IMR-90 (cell line): ENCODE measurements around the gene FLT3. TPM values are rescaled to one million over a fixed set of nuclear protein-coding genes. Genes with fewer than 3 reads are reported as not detected.

Experiments used
- ATAC-seq: fragments of 200-7000 bp; cut with Tn5 transposase; 2 replicates; pipeline ENCODE4 v1.9.1; 2020; ENCODE audit warnings: low read depth, mild to moderate bottlenecking, moderate library complexity
- BruUV-seq: library from RNA; stranded (reverse); fragments of 400-500 nt; replicated peaks from 2 replicates; lab custom pipeline; 2021; lab: Mats Ljungman, UMichigan
- CTCF ChIA-PET: fragments of 300-600 bp; formaldehyde crosslinking; extraction: SDS; loops from one replicate; lab custom pipeline; 2021; ENCODE audit warnings: antibody characterized with exemption; lab: Yijun Ruan, JAX
- POLR2A ChIA-PET: fragments of 300-600 bp; sonication (Branson Sonifier 250); formaldehyde crosslinking; loops from one replicate; lab custom pipeline; 2022; ENCODE audit warnings: antibody characterized with exemption; ENCODE audit not compliant: unreplicated experiment; lab: Charles Lee
- DNase-seq: peaks from one replicate; pipeline ENCODE4 v3.0.0; 2013
- H2AFZ ChIP-seq: replicated peaks from 2 replicates; pipeline ENCODE3; 2013; ENCODE audit warnings: low read length, mild to moderate bottlenecking; ENCODE audit not compliant: poor library complexity
- H2AK5ac ChIP-seq: 2 replicates; pipeline ENCODE4 v1.6.1; 2013; ENCODE audit warnings: low read depth, low read length, inconsistent platforms
- H2AK9ac ChIP-seq: replicated peaks from 2 replicates; pipeline ENCODE3; 2013; ENCODE audit warnings: mild to moderate bottlenecking, low read depth, low read length, moderate library complexity; ENCODE audit not compliant: poor library complexity
- H2BK120ac ChIP-seq: 2 replicates; pipeline ENCODE4 v1.6.1; 2013; ENCODE audit warnings: low read depth, low read length, inconsistent platforms
- H2BK15ac ChIP-seq: 3 replicates; pipeline ENCODE4 v1.6.1; 2013; ENCODE audit warnings: low read depth, low read length, inconsistent platforms
- H2BK20ac ChIP-seq: 2 replicates; pipeline ENCODE4 v1.6.1; 2013; ENCODE audit warnings: low read depth, mild to moderate bottlenecking, inconsistent platforms, low read length, moderate library complexity
- H2BK5ac ChIP-seq: 2 replicates; pipeline ENCODE4 v1.6.1; 2013; ENCODE audit warnings: mild to moderate bottlenecking, low read depth, low read length, inconsistent platforms; ENCODE audit not compliant: poor library complexity, severe bottlenecking
- H3K14ac ChIP-seq: replicated peaks from 2 replicates; pipeline ENCODE4 v1.6.1; 2013; ENCODE audit warnings: low read depth, low read length, inconsistent platforms
- H3K18ac ChIP-seq: 2 replicates; pipeline ENCODE4 v1.6.1; 2013; ENCODE audit warnings: low read depth, low read length, control low read depth
- H3K23ac ChIP-seq: 2 replicates; pipeline ENCODE4 v1.6.1; 2013; ENCODE audit warnings: low read depth, low read length, inconsistent platforms
- H3K27ac ChIP-seq: 2 replicates; pipeline ENCODE4 v1.5.1; 2013; ENCODE audit warnings: mild to moderate bottlenecking, control low read depth, low read length; ENCODE audit not compliant: insufficient read depth
- H3K27me3 ChIP-seq: 2 replicates; pipeline ENCODE4 v1.6.1; 2013; ENCODE audit warnings: low read length; ENCODE audit not compliant: control insufficient read depth, insufficient read depth
- H3K36me3 ChIP-seq: 2 replicates; pipeline ENCODE4 v1.6.1; 2013; ENCODE audit warnings: low read length, mixed read lengths; ENCODE audit not compliant: control insufficient read depth, insufficient read depth
- H3K4ac ChIP-seq: 2 replicates; pipeline ENCODE4 v1.6.1; 2013; ENCODE audit warnings: low read depth, low read length, inconsistent platforms
- H3K4me1 ChIP-seq: 2 replicates; pipeline ENCODE4 v1.6.1; 2013; ENCODE audit warnings: low read length, mixed read lengths; ENCODE audit not compliant: control insufficient read depth, insufficient read depth
- H3K4me2 ChIP-seq: 2 replicates; pipeline ENCODE4 v1.6.1; 2013; ENCODE audit warnings: low read depth, mild to moderate bottlenecking, control low read depth, low read length, moderate library complexity
- H3K4me3 ChIP-seq: 2 replicates; pipeline ENCODE4 v1.5.1; 2013; ENCODE audit warnings: low read depth, mild to moderate bottlenecking, control low read depth, low read length, moderate library complexity; ENCODE audit not compliant: insufficient read depth
- H3K56ac ChIP-seq: 2 replicates; pipeline ENCODE4 v1.6.1; 2013; ENCODE audit warnings: low read length, inconsistent platforms; ENCODE audit not compliant: insufficient read depth; ENCODE audit errors: extremely low read depth
- H3K79me1 ChIP-seq, 2 experiments: 2 replicates each; pipeline ENCODE4 v1.6.1; 2013; ENCODE audit warnings: low read length in 2 of 2, inconsistent platforms in 1 of 2, low read depth in 1 of 2
- H3K9ac ChIP-seq: 2 replicates; pipeline ENCODE4 v1.6.1; 2013; ENCODE audit warnings: low read depth, low read length, control low read depth
- H3K9me1 ChIP-seq: 2 replicates; pipeline ENCODE4 v1.6.1; 2013; ENCODE audit warnings: low read length, inconsistent platforms; ENCODE audit not compliant: insufficient read depth
- H3K9me3 ChIP-seq: 2 replicates; pipeline ENCODE4 v1.6.1; 2013; ENCODE audit warnings: low read length; ENCODE audit not compliant: control insufficient read depth, insufficient read depth
- H4K20me1 ChIP-seq: 2 replicates; pipeline ENCODE4 v1.6.1; 2013; ENCODE audit warnings: low read length, inconsistent platforms; ENCODE audit not compliant: insufficient read depth
- H4K5ac ChIP-seq: 2 replicates; pipeline ENCODE4 v1.6.1; 2013; ENCODE audit warnings: mild to moderate bottlenecking, low read depth, low read length, control low read depth
- H4K8ac ChIP-seq, 2 experiments: 2 replicates each; pipeline ENCODE4 v1.6.1; 2013; ENCODE audit warnings: low read depth in 2 of 2, low read length in 2 of 2, control low read depth in 1 of 2, inconsistent platforms in 1 of 2
- H4K91ac ChIP-seq: 2 replicates; pipeline ENCODE4 v1.6.1; 2013; ENCODE audit warnings: low read depth, low read length, inconsistent platforms; ENCODE audit not compliant: insufficient read depth
- BHLHE40 ChIP-seq: fragments of 150-350 bp; IDR thresholded peaks from 2 replicates; pipeline ENCODE4 v1.6.1; 2016; ENCODE audit warnings: mild to moderate bottlenecking, low read depth, low read length
- CEBPB ChIP-seq: IDR thresholded peaks from 2 replicates; pipeline ENCODE4 v1.6.1; 2012; ENCODE audit warnings: low read depth, low read length, improper control_type of control experiment
- FOS ChIP-seq: fragments of 150-350 bp; IDR thresholded peaks from 2 replicates; pipeline ENCODE4 v1.6.1; 2016; ENCODE audit warnings: low read depth, low read length
- MAFK ChIP-seq: IDR thresholded peaks from 2 replicates; pipeline ENCODE4 v1.6.1; 2012; ENCODE audit warnings: low read depth, low read length, improper control_type of control experiment
- MAZ ChIP-seq: IDR thresholded peaks from 2 replicates; pipeline ENCODE4 v1.6.1; 2012; ENCODE audit warnings: low read depth, mild to moderate bottlenecking, low read length, improper control_type of control experiment, moderate library complexity, borderline replicate concordance
- MXI1 ChIP-seq: IDR thresholded peaks from 2 replicates; pipeline ENCODE4 v1.6.1; 2012; ENCODE audit warnings: low read depth, mild to moderate bottlenecking, low read length, moderate library complexity, borderline replicate concordance
- NFE2L2 ChIP-seq: fragments of 150-350 bp; IDR thresholded peaks from 2 replicates; pipeline ENCODE4 v1.6.1; 2016; ENCODE audit warnings: low read depth, mild to moderate bottlenecking, low read length
- RAD21 ChIP-seq: IDR thresholded peaks from 2 replicates; pipeline ENCODE4 v1.6.1; 2012; ENCODE audit warnings: low read length, improper control_type of control experiment
- RFX5 ChIP-seq: IDR thresholded peaks from 2 replicates; pipeline ENCODE4 v1.8.0; 2012; ENCODE audit warnings: low read depth, mild to moderate bottlenecking, low read length, moderate library complexity
- SMC3 ChIP-seq: fragments of 150-350 bp; IDR thresholded peaks from 2 replicates; pipeline ENCODE4 v1.6.1; 2016; ENCODE audit warnings: low read depth, mild to moderate bottlenecking, antibody characterized with exemption, low read length, moderate library complexity
- WGBS, 2 experiments: methylation state at CpG; one replicate each; pipeline versions ENCODE4 v1.1.5 to v1.1.7; 2013; ENCODE audit warnings: missing lambda C conversion rate in 2 of 2; ENCODE audit not compliant: insufficient read length in 1 of 2; ENCODE audit errors: extremely low coverage in 2 of 2; 5-methylcytosine and 5-hydroxymethylcytosine counted together
- dilution Hi-C: fragments of 300-500 bp; cut with HindIII; formaldehyde crosslinking; loops from one replicate; pipeline ENCODE4 v1.14.3; 2018; ENCODE audit warnings: low sequenced_read_pairs; ENCODE audit not compliant: unreplicated experiment
- in situ Hi-C: fragments of 300-500 bp; cut with MboI; formaldehyde crosslinking; loops from 3 replicates; pipeline ENCODE4 v1.14.3; 2019; ENCODE audit warnings: low sequenced_read_pairs, inconsistent platforms, mixed read lengths
- intact Hi-C: fragments of 100-400 bp; cut with micrococcal nuclease; formaldehyde crosslinking; loops from 2 replicates; pipeline ENCODE4 v1.10.0; 2022
- polyA plus RNA-seq, 3 experiments: library from polyadenylated mRNA; depleted of rRNA; stranded (reverse); fragments of >200 nt; gene quantifications; 2 replicates each; pipeline ENCODE4 v1.2.3, GENCODE V29; 2012; ENCODE audit warnings: low replicate concordance in 1 of 3
- total RNA-seq: library from RNA; depleted of rRNA; stranded (reverse); fragments of >200 nt; gene quantifications from 2 replicates; pipeline ENCODE4 v1.2.3, GENCODE V29; 2012
- TF ChIP-seq, protein P1 (sequence below): fragments of 150-350 bp; IDR thresholded peaks from 2 replicates; pipeline ENCODE4 v1.6.1; 2017; ENCODE audit warnings: mild to moderate bottlenecking, antibody characterized with exemption, low read length, low read depth
- TF ChIP-seq, protein P2 (sequence below): conservative IDR thresholded peaks from 2 replicates; pipeline ENCODE4 v1.5.1; 2012; ENCODE audit warnings: mild to moderate bottlenecking, low read depth, low read length, improper control_type of control experiment

FLT3 gene
- total and polyA plus RNA-seq, 2 of the 4 experiments (the other 2 are of a cell fraction) = not detected

DNA sequence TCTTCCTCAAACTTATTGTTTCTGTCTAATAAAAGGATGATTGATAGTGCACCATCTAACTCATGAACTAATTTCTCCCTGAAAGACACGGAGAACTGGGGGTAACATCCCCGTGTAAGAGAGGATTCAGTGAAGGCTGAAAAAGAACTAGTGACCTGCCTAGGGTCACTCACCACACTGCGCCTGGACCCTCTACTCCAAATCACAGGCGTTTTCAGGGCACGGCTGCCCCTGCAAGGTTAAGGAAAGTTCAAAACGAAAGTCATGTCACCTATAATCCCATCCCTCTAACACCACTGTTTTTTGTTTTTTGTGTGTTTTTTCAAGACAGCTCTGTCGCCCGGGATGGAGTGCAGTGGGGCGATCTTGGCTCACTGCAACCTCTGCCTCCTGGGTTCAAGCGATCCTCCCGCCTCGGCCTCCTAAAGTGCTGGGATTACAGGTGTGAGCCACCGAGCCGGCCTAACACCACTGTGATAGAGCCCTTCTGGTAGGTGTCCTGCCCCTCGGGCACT, 120.6 kb downstream of the FLT3 start:
- Histone ChIP-seq H3K4me3 (no peak overlapping the region), H2BK120ac (no peak overlapping the region), H3K9ac (no peak overlapping the region), H2BK15ac (no peak overlapping the region), H3K4me2 (no peak overlapping the region), H3K36me3 (no peaks in the 10 kb centered on the region), H3K27me3 (peaks cover 82% of the 10 kb centered on the region), H3K27ac (no peak overlapping the region), H2BK5ac (no peak overlapping the region), H3K56ac (no peak overlapping the region), H3K14ac (no peak overlapping the region), H3K9me3 (no peaks in the 10 kb centered on the region; the same call in 1 of the 2 replicates), H2AK5ac (no peak overlapping the region), H4K91ac (no peak overlapping the region), H3K9me1 (no peaks in the 10 kb centered on the region), H2BK20ac (no peak overlapping the region), H3K79me1 (no peaks in the 10 kb centered on the region), H2AFZ (no peak overlapping the region), H4K20me1 (no peaks in the 10 kb centered on the region), H3K4me1 (no peaks in the 10 kb centered on the region; the same call in 1 of the 2 replicates), H3K4ac (no peak overlapping the region), H2AK9ac (no peak overlapping the region), H3K18ac (no peak overlapping the region), H4K8ac (no peak overlapping the region), H4K5ac (no peak overlapping the region), H3K23ac (no peak overlapping the region; the same call in 1 of the 2 replicates)
- no peak for DNase-seq
- WGBS, 2 experiments = 0% methylated on average over 4 of the region's 15 CpGs; no CpG with 5 or more reads in 1 of the 2 experiments
- BruUV-seq = no TSS peak
- ChIA-PET POLR2A (no interaction called here), CTCF (no interaction called here)
- TF ChIP-seq RAD21 (no peak), MAZ (no peak), MXI1 (no peak), FOS (no peak), RFX5 (no peak), MAFK (no peak), BHLHE40 (no peak), CEBPB (no peak), NFE2L2 (no peak), SMC3 (no peak)
- TF ChIP-seq, protein P1, sequence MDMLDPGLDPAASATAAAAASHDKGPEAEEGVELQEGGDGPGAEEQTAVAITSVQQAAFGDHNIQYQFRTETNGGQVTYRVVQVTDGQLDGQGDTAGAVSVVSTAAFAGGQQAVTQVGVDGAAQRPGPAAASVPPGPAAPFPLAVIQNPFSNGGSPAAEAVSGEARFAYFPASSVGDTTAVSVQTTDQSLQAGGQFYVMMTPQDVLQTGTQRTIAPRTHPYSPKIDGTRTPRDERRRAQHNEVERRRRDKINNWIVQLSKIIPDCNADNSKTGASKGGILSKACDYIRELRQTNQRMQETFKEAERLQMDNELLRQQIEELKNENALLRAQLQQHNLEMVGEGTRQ = no peak
- TF ChIP-seq, protein P2, sequence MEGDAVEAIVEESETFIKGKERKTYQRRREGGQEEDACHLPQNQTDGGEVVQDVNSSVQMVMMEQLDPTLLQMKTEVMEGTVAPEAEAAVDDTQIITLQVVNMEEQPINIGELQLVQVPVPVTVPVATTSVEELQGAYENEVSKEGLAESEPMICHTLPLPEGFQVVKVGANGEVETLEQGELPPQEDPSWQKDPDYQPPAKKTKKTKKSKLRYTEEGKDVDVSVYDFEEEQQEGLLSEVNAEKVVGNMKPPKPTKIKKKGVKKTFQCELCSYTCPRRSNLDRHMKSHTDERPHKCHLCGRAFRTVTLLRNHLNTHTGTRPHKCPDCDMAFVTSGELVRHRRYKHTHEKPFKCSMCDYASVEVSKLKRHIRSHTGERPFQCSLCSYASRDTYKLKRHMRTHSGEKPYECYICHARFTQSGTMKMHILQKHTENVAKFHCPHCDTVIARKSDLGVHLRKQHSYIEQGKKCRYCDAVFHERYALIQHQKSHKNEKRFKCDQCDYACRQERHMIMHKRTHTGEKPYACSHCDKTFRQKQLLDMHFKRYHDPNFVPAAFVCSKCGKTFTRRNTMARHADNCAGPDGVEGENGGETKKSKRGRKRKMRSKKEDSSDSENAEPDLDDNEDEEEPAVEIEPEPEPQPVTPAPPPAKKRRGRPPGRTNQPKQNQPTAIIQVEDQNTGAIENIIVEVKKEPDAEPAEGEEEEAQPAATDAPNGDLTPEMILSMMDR = no peak
- dilution Hi-C loops = no loop called here
- no peak for ATAC-seq
- intact Hi-C loops = loop anchor here (5.0 to 10.0 kb wide), 5 partner anchors 115 to 1035 kb away; no protein-coding TSS in a partner anchor
- in situ Hi-C loops = loop anchor here (10.0 to 25.0 kb wide), 3 partner anchors 443 to 1005 kb away; no protein-coding TSS in a partner anchor
